SU-DHL-6 (cell line): ENCODE results near the gene AGBL4.

Experiments used
- CTCF ChIP-seq: fragments of 200-600 bp; sonication (generic); IDR thresholded peaks from one replicate; pipeline ENCODE4 v1.5.1; 2017; ENCODE audit warnings: antibody characterized with exemption, mild to moderate bottlenecking, low read length, moderate library complexity; ENCODE audit not compliant: insufficient read depth, poor library complexity, severe bottlenecking
- EZH2phosphoT487 ChIP-seq: fragments of 200-600 bp; sonication (generic), shearing (Covaris generic); conservative IDR thresholded peaks from 2 replicates; pipeline ENCODE4 v1.6.1; 2018; ENCODE audit warnings: mild to moderate bottlenecking, antibody characterized with exemption, low read length, moderate library complexity, mixed read lengths

- TF ChIP-seq CTCF: no peak
- TF ChIP-seq EZH2phosphoT487: no peak
Measured at GRCh38 chr1:48556186-48556850, 1467.4 kb downstream of the AGBL4 start.
